B cell (primary cell): ENCODE results near the gene ZIC5. TPM values are rescaled to one million over a fixed set of nuclear protein-coding genes. Genes with fewer than 3 reads are reported as not detected.

Experiments used
- ATAC-seq: fragments of 200-7000 bp; cut with Tn5 transposase; one replicate; pipeline ENCODE4 v1.10.0; 2021; ENCODE audit warnings: low read depth, mild to moderate bottlenecking, moderate number of reproducible peaks, moderate library complexity
- CTCF ChIA-PET: fragments of 350-600 bp; sonication (Branson Sonifier 250); formaldehyde crosslinking; loops from one replicate; lab custom pipeline; 2021; ENCODE audit warnings: antibody characterized with exemption, inconsistent platforms; lab: Charles Lee
- POLR2A ChIA-PET: fragments of 350-600 bp; sonication (Branson Sonifier 250); formaldehyde crosslinking; loops from one replicate; lab custom pipeline; 2021; ENCODE audit warnings: antibody characterized with exemption; lab: Charles Lee
- DNase-seq: peaks from one replicate; pipeline ENCODE4 v3.0.0; 2013
- H2AFZ ChIP-seq: 2 replicates; pipeline ENCODE4 v1.6.1; 2012; ENCODE audit warnings: mild to moderate bottlenecking, low read depth, low read length; ENCODE audit not compliant: insufficient read depth, poor library complexity, severe bottlenecking
- H3K27ac ChIP-seq, 2 donors: 1 replicate in 1 of 2; 2 replicates in 1 of 2; pipeline ENCODE4 v1.5.1; 2012 to 2013; ENCODE audit warnings: low read length in 2 of 2, mild to moderate bottlenecking in 2 of 2, moderate library complexity in 1 of 2
- H3K27me3 ChIP-seq, 4 experiments: fragments of 200-600 bp in 1 of 4; sonication (generic) in 1 of 4; replicated peaks in 1 of 4; 1 replicate in 2 of 4; 2 replicates in 2 of 4; pipeline versions ENCODE4 v1.6.1 to v1.7.0; 2013 to 2016; ENCODE audit warnings: low read length in 3 of 4, mild to moderate bottlenecking in 2 of 4, mixed read lengths in 1 of 4, moderate library complexity in 1 of 4; ENCODE audit not compliant: insufficient read depth in 4 of 4, control insufficient read depth in 3 of 4; ENCODE audit errors: control extremely low read depth in 1 of 4
- H3K36me3 ChIP-seq, 2 experiments: replicated peaks in 1 of 2; 1 replicate in 1 of 2; 2 replicates in 1 of 2; pipeline versions ENCODE4 v1.6.1 to v1.7.1; 2013; ENCODE audit warnings: low read length in 1 of 2; ENCODE audit not compliant: insufficient read depth in 2 of 2, control insufficient read depth in 1 of 2; ENCODE audit errors: control extremely low read depth in 1 of 2, extremely low read depth in 1 of 2
- H3K4me1 ChIP-seq, 2 donors: fragments of 200-600 bp in 1 of 2; sonication (generic) in 1 of 2; 1 replicate in 1 of 2; 2 replicates in 1 of 2; pipeline versions ENCODE4 v1.5.1 to v1.6.1; 2013 to 2017; ENCODE audit warnings: low read length in 2 of 2; ENCODE audit not compliant: control insufficient read depth in 2 of 2, insufficient read depth in 2 of 2
- H3K4me2 ChIP-seq: replicated peaks from 2 replicates; pipeline ENCODE3; 2012; ENCODE audit warnings: mild to moderate bottlenecking, low read depth, low read length; ENCODE audit not compliant: poor library complexity, severe bottlenecking
- H3K4me3 ChIP-seq, 5 experiments: fragments of 200-600 bp in 1 of 5; sonication (generic) in 1 of 5; 1 replicate in 3 of 5; 2 replicates in 2 of 5; pipeline versions ENCODE4 v1.5.1 to v1.7.0; 2011 to 2016; ENCODE audit warnings: low read length in 4 of 5, mild to moderate bottlenecking in 4 of 5, low read depth in 2 of 5, control low read depth in 1 of 5, moderate library complexity in 1 of 5; ENCODE audit not compliant: insufficient read depth in 1 of 5; ENCODE audit errors: control extremely low read depth in 1 of 5, extremely low read depth in 1 of 5
- H3K79me2 ChIP-seq: fragments of 200-600 bp; sonication (generic); one replicate; pipeline ENCODE4 v1.6.0; 2016; ENCODE audit warnings: low read length; ENCODE audit not compliant: control insufficient read depth, insufficient read depth
- H3K9ac ChIP-seq: fragments of 200-600 bp; sonication (generic); 2 replicates; pipeline ENCODE4 v1.6.1; 2017; ENCODE audit warnings: mild to moderate bottlenecking, low read length, moderate library complexity
- H3K9me3 ChIP-seq, 3 donors: one replicate each; pipeline versions ENCODE4 v1.6.1 to v1.7.1; 2013; ENCODE audit warnings: low read length in 2 of 3; ENCODE audit not compliant: control insufficient read depth in 2 of 3, insufficient read depth in 1 of 3; ENCODE audit errors: control extremely low read depth in 1 of 3
- H4K20me1 ChIP-seq: 2 replicates; pipeline ENCODE4 v1.6.0; 2012; ENCODE audit warnings: mild to moderate bottlenecking, low read length; ENCODE audit not compliant: insufficient read depth, control insufficient read depth, poor library complexity, severe bottlenecking
- H3K27ac Mint-ChIP-seq: one replicate; pipeline ENCODE4 v1.8.0; 2021; ENCODE audit warnings: mixed read lengths
- H3K27me3 Mint-ChIP-seq: one replicate; pipeline ENCODE4 v1.8.0; 2021; ENCODE audit warnings: mixed read lengths
- H3K4me1 Mint-ChIP-seq: one replicate; pipeline ENCODE4 v1.8.0; 2021; ENCODE audit warnings: mixed read lengths
- H3K4me3 Mint-ChIP-seq: one replicate; pipeline ENCODE4 v1.8.0; 2021; ENCODE audit warnings: mixed read lengths
- H3K9me3 Mint-ChIP-seq: one replicate; pipeline ENCODE4 v1.8.0; 2022; ENCODE audit warnings: mixed read lengths; ENCODE audit not compliant: insufficient read depth
- CTCF ChIP-seq: fragments of 200-600 bp; IDR thresholded peaks from one replicate; pipeline ENCODE4 v1.8.0; 2022; ENCODE audit warnings: antibody characterized with exemption, mild to moderate bottlenecking
- EZH2 ChIP-seq: IDR thresholded peaks from 2 replicates; pipeline ENCODE4 v1.6.1; 2012; ENCODE audit warnings: borderline replicate concordance, low read depth, mild to moderate bottlenecking, moderate library complexity, low read length; ENCODE audit not compliant: insufficient read depth, poor library complexity, severe bottlenecking
- WGBS: methylation state at CpG from one replicate; pipeline ENCODE4 v1.1.5; 2013; ENCODE audit warnings: missing lambda C conversion rate; ENCODE audit not compliant: insufficient coverage; 5-methylcytosine and 5-hydroxymethylcytosine counted together
- intact Hi-C: fragments of 100-400 bp; cut with micrococcal nuclease; formaldehyde crosslinking; loops from one replicate; pipeline ENCODE4 v1.10.0; 2022
- polyA plus RNA-seq: library from polyadenylated mRNA; depleted of rRNA; stranded (reverse); fragments of >200 nt; gene quantifications from 2 replicates; pipeline ENCODE4 v1.2.3, GENCODE V29; 2012
- total RNA-seq, 2 donors: library from RNA; stranded (reverse); fragments of 120-200 nt in 1 of 2; gene quantifications; 1 replicate in 1 of 2; 2 replicates in 1 of 2; pipeline versions ENCODE4 v1.2.3 to v1.2.4, GENCODE V29; 2013 to 2022

Gene ZIC5
- total and polyA plus RNA-seq, 2 donors (not counting 1 experiment from before 2014, with no cell fraction given), result not detected

GRCh38 chr13:99929866-99930265 is 41.7 kb downstream of the ZIC5 start:
- Mint-ChIP-seq H3K9me3 (no peaks in the 10 kb centered on the region), H3K27ac (no peak overlapping the region), H3K27me3 (peaks cover 26% of the 10 kb centered on the region), H3K4me1 (no peaks in the 10 kb centered on the region), H3K4me3 (no peak overlapping the region)
- ATAC-seq (no peak), DNase-seq (no peak)
- TF ChIP-seq CTCF (no peak), EZH2 (no peak)
- Histone ChIP-seq H3K36me3 (no peaks in the 10 kb centered on the region), H3K4me2 (no peak overlapping the region), H3K79me2 (no peaks in the 10 kb centered on the region), H3K9me3 (peaks cover 0 to 7% (median 0%) of the 10 kb centered on the region in 3 donors), H2AFZ (no peak overlapping the region), H3K9ac (no peak overlapping the region), H3K4me1 (no peaks in the 10 kb centered on the region), H3K27me3 (peaks cover 0 to 9% (median 2%) of the 10 kb centered on the region in 4 experiments), H4K20me1 (no peaks in the 10 kb centered on the region), H3K4me3 (no peak overlapping the region), H3K27ac (no peak overlapping the region)
- CTCF ChIA-PET, result no interaction called here
- POLR2A ChIA-PET, result interaction anchor here (0.7 kb wide), 1 partner anchor 880 kb away, joined by 3 read pairs; no protein-coding TSS in a partner anchor
- intact Hi-C loops, result no loop called here
- WGBS, result 80% methylated on average over 7 of the region's 7 CpGs

GRCh38 chr13:99926014-99926731 is 45.4 kb downstream of the ZIC5 start:
- H3K9ac ChIP-seq, result no peak overlapping the region
- no peak for ATAC-seq
- CTCF ChIA-PET, result interaction anchor here (0.8 kb wide), 1 partner anchor 10 kb away, joined by 3 read pairs; no protein-coding TSS in a partner anchor
- no peak overlapping the region for H3K27ac Mint-ChIP-seq
- H3K36me3 ChIP-seq, result no peaks in the 10 kb centered on the region
- no peak for DNase-seq
- no peaks in the 10 kb centered on the region for H3K4me1 Mint-ChIP-seq
- H3K27me3 ChIP-seq, result peaks cover 0 to 9% (median 2%) of the 10 kb centered on the region in 4 experiments
- no peak overlapping the region for H2AFZ ChIP-seq
- no peaks in the 10 kb centered on the region for H3K4me1 ChIP-seq
- H3K4me3 ChIP-seq, result no peak overlapping the region
- 82% methylated on average over 23 of the region's 29 CpGs for WGBS
- peaks cover 42% of the 10 kb centered on the region for H3K27me3 Mint-ChIP-seq
- H3K9me3 ChIP-seq, result peaks cover 0 to 7% (median 0%) of the 10 kb centered on the region in 3 donors
- no peak overlapping the region for H3K4me2 ChIP-seq
- no peaks in the 10 kb centered on the region for H3K79me2 ChIP-seq
- H3K27ac ChIP-seq, result no peak overlapping the region
- POLR2A ChIA-PET, result no interaction called here
- TF ChIP-seq CTCF (no peak), EZH2 (no peak)
- peaks cover 3% of the 10 kb centered on the region for H3K9me3 Mint-ChIP-seq
- no peak overlapping the region for H3K4me3 Mint-ChIP-seq
- H4K20me1 ChIP-seq, result no peaks in the 10 kb centered on the region
- intact Hi-C loops, result no loop called here
